Astrocyte (in vitro differentiated cells and primary cell): ENCODE results near the gene C19orf25.

Experiments used
- CTCF ChIP-seq: IDR thresholded peaks from 2 replicates; pipeline ENCODE4 v1.5.1; 2011; ENCODE audit warnings: low read depth, mild to moderate bottlenecking, inconsistent platforms, low read length, moderate library complexity; ENCODE audit not compliant: insufficient read depth
- EZH2 ChIP-seq: IDR thresholded peaks from 2 replicates; pipeline ENCODE4 v1.6.1; 2012; ENCODE audit warnings: mild to moderate bottlenecking, low read length, inconsistent platforms; ENCODE audit not compliant: insufficient read depth

GRCh38 chr19:1450735-1451731 is 28.0 kb downstream of the C19orf25 start:
- TF ChIP-seq CTCF = no peak
- no peak for TF ChIP-seq EZH2
